ENCODE data around the gene CTNNA1.

DNA sequence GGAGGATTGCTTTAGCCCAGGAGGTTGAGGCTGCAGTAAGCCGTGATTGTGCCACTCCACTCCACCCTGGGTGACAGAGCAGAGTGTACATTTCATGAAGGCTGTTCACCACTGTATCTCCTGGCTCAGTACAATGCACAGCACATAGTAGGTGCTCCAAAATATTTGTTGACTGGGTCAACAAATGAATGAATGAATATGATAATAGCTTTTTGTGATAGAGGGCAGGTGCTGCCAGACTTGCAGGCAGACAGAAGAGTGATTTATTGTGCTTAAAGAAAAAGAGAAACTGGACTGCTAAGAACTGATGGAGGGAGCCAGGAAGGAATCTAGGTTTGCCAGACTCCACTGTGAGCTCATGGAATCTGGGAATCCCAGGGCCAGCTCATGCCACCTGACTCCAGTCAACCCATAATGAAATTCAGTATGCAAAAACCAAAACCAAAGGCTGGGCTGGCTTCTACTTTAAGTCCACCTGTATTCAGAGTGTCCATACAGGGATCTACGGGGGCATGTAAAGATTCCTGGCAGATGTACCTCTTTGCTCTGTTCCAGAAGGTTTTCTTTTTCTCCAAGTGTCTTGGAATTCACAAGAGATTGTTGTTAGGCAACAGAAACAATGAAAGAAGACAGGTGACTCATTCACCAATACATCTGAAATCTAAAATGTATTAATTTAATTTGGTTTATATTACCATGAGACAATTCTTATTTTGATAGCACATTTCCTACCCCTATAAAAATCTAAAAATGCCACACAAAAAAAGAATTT is 15.5 kb upstream of the CTNNA1 start:
- TF ChIP-seq EZH2 (IDR thresholded peaks at IDR 0.05; ENCODE audit: low read length, unreplicated experiment) = no peak
- TF ChIP-seq, protein P1, sequence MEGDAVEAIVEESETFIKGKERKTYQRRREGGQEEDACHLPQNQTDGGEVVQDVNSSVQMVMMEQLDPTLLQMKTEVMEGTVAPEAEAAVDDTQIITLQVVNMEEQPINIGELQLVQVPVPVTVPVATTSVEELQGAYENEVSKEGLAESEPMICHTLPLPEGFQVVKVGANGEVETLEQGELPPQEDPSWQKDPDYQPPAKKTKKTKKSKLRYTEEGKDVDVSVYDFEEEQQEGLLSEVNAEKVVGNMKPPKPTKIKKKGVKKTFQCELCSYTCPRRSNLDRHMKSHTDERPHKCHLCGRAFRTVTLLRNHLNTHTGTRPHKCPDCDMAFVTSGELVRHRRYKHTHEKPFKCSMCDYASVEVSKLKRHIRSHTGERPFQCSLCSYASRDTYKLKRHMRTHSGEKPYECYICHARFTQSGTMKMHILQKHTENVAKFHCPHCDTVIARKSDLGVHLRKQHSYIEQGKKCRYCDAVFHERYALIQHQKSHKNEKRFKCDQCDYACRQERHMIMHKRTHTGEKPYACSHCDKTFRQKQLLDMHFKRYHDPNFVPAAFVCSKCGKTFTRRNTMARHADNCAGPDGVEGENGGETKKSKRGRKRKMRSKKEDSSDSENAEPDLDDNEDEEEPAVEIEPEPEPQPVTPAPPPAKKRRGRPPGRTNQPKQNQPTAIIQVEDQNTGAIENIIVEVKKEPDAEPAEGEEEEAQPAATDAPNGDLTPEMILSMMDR (conservative IDR thresholded peaks at IDR 0.05; ENCODE audit: low read depth, low read length) = no peak

All from PC-3 (cell line).